GM21390 (cell line): ENCODE measurements around the gene BTBD19.
"Not testable (repeated sequence)": the region's sequence is repeated elsewhere in the genome, so short reads cannot be mapped to it uniquely, and the experiment has no call there.

ENCODE experiments used
- ATAC-seq: cut with Tn5 transposase; IDR thresholded peaks from one replicate; pipeline ENCODE4 v1.9.1; 2021; ENCODE audit not compliant: unreplicated experiment

Gene BTBD19

GRCh38 chr1:44807364-44808062, 810 bp upstream of the BTBD19 start:
- ATAC-seq, result no peak

- peak; percentile 43 for ATAC-seq
Measured at GRCh38 chr1:44808938-44809917, 905 bp downstream of the BTBD19 start.

DNA sequence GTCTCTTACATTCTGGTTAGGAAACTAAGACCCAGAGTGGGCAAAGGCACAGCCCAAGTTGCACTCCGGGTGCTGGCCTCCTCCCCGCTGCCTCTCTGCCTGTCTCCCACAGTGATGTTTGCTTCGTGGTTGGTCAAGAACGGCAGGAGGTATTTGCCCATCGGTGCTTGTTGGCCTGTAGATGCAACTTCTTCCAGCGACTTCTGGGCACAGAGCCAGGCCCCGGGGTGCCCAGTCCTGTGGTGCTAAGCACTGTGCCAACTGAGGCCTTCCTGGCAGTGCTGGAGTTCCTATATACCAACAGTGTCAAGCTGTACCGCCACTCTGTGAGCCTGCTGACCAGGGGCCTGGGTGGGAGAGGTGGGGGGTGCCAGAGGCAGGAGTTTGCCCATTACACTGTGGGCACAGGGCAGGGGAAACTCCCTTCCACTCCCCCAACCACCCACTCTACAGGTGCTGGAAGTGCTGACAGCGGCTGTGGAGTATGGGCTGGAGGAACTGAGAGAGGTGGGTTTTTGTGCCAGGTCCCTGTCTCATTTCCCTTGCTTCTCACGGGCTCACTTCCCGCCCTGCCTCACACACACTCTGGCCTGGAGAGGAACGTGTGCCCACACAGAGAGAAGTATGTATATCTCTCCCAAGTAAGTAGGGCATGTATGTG, 1.9 kb downstream of the BTBD19 start:
- no peak for ATAC-seq

DNA sequence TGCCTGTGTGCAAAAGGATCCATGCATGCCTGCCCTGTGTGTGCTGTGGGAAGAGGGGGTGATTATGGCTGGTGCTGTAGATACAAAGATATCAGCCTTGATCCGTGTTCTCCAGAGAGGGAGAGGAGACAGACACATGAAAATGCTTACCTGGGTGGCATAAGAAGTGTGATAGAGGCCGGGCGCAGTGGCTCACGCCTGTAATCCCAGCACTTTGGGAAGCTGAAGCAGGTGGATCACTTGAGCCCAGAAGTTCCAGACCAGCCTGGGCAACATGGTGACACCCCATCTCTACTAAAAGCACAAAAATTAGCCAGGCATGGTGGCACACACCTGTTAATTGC, 2.4 kb downstream of the BTBD19 start:
- ATAC-seq, result not testable (repeated sequence)

- ATAC-seq, result no peak
Measured at GRCh38 chr1:44811234-44811633, 2.9 kb downstream of the BTBD19 start.

GRCh38 chr1:44812822-44813543, 4.7 kb downstream of the BTBD19 start:
- no peak for ATAC-seq

DNA sequence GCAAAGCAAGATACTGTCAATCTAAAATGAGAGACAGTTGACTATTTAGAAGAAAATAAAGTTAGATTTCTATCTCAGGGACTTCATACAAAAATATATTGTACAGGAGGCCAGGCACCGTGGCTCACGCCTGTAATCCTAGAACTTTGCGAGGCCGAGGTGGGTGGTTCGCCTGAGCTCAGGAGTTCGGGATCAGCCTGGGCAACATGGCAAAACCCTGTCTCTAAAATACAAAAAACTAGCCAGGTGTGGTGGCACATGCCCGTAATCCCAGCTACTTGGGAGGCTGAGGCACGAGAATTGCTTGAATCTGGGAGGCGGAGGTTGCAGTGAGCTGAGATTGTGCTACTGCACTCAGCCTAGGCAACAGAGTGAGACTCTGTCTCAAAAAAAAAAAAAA, 7.6 kb downstream of the BTBD19 start:
- ATAC-seq, result not testable (repeated sequence)

DNA sequence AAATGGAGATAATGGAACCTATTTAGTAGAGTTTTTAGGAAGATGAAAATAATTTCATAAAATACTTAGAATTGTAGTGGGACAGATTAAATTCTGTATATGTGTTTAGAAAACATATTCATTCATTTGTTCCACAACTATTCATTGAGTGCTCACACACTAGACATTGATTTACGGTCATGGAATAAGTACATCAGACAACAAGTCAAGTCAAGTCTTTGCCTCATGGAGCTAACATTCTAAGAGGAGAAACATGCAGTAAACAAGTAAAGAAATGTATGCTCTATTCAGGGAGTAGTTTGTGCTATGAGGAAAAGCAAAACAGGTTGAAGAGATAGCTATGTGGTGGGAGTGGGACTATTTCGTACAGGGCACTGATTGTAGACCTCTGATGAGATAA, 9.0 kb downstream of the BTBD19 start:
- ATAC-seq, result no peak

- ATAC-seq, result no peak
Measured at GRCh38 chr1:44817771-44818495, 9.6 kb downstream of the BTBD19 start.

DNA sequence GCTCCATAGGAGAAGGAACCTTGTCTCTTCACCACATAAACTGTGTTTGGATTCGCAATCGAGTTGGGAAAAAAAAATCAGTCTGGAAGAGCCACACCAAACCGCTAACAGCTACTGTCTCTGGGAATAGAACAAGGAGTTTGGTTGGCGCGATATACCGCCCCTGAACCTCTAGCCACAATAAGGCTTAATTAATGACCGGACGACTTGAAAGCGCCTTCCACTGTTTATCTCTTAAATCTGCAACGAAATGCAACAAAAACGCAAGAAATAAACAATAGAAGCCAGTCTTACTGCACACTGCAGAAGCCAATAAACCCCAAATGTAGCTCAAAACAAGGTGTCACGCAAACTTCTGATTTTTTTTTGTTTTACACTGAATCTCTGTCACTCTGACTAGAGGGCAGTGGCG, 10.9 kb downstream of the BTBD19 start:
- no peak for ATAC-seq

- peak; percentile 78 for ATAC-seq
Measured at GRCh38 chr1:44819608-44820327, 11.4 kb downstream of the BTBD19 start.

DNA sequence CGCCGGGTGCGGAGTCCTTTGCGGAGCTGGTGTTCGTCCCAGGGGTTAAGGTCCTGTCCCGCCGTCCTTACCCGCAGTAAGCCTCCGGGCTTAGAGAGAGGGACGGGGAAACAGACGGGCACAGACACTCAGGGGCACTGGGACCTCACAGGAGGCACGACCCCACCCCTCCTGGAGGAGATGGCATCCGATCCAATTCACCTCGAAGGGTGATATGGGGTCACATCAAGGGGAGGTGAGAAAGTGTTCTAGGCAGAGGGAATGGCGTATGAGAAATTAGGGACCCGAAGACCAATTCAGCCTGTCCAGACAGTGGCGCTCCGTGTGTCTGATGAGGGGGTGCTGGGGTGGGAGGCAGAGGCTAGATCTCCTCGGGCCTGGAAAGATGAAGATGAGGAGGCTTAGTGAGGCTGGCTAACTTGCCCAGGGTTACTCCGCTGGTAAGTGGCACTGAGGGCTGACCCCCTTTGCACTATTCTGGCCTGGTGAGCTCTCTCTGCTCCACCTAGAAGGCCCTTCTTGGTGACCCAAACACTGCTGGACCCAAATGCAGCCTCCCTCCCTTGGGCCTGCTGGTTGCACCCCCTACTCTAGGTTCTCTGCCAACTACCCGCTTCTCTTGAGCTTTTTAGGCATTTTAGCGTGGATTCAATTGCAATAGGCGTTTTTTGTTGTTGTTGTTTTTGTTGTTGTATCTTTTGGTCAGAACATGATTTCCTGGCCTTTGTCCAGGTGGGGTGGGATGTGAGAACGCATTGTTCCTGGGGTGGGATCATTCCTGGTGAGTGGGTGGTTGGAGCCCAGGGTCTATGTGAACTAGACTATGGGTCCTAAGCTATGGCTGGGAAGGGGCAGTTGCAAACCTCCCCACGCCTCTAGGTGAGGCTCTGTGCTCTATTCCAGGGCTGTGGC, 12.3 kb downstream of the BTBD19 start:
- no peak for ATAC-seq

- ATAC-seq, result no peak
Measured at GRCh38 chr1:44821240-44821715, 13.0 kb downstream of the BTBD19 start.

GRCh38 chr1:44822131-44822701, 13.9 kb downstream of the BTBD19 start:
- ATAC-seq, result no peak

- no peak for ATAC-seq
Measured at GRCh38 chr1:44822981-44823451, 14.7 kb downstream of the BTBD19 start.

DNA sequence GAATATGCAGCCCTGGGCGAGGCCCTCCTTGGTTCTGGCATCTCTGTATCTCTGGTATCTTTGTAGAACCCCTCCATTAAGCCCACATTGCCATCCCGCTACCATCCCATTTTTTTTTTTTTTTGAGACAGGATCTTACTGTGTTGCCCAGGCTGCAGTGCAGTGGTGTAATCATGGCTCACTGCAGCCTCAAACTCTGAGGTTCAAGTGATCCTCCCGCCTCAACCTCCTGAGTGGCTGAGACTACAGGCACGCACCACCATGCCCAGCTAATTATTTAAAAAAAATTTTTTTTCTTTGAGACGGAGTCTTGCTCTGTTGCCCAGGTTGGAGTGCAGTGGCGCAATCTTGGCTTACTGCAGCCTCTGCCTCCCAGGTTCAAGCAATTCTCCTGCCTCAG, 16.1 kb downstream of the BTBD19 start:
- not testable (repeated sequence) for ATAC-seq

DNA sequence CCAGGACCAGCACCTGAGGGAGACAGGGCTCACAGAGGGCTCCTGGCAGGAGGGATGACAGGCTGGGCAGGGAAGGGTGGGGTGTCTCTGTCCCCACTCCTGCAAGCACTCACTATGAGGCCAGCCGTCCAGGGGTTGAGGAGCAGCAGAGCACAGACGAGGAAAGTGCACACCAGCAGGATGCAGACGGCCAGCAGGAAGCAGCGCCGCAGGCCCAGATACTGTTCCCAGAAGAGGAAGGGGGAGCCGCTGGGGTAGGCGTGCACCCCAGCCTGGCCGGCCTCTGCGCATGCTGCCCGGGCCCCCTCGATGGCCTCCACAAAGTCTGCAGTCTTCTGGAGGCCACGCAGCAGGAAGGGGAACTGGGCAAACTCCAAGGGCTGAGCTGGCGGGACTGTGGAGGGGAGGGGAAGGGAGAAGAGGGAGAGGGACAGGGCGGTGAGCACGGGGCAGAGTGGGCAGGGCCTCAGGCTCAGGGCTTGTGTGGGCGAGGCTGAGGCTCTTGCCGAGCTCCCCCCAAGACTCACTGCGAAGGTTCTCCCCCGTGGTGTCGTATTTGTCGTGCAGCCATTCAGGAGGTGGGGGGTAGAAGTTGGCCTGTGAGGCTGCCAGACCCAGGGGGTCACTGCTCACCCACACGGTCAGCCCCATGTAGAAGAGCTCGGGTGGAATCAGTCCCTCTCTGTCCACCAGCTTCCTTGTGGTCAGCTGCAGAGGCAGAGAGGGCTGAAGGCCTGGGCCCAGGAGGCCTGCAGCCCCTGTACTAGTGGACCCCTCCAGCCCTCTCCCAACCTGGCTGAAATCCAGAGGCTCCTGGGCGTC, 18.3 kb downstream of the BTBD19 start:
- no peak for ATAC-seq
